ENCODE results near the gene LCE3C. TPM values are rescaled to one million over a fixed set of nuclear protein-coding genes. Genes with fewer than 3 reads are reported as not detected.

Gene LCE3C
- polyA plus RNA-seq, 2 of the 4 experiments (the other 2 are of a cell fraction): not detected

GRCh38 chr1:152646656-152647055, 46.6 kb downstream of the LCE3C start (continued):
- no peak for TF ChIP-seq ELK1 (IDR thresholded peaks at IDR 0.05; ENCODE audit: low read depth, low read length)
- no peak for TF ChIP-seq EHMT2 (IDR thresholded peaks at IDR 0.05; ENCODE audit: low read depth)

Small RNAs within 50 kb of the gene (small RNA-seq; reads per million reads assigned to genes)
- gene LCE3A (0 to 0.69 (median 0) reads per million in 6 experiments), gene LCE3B (0 reads per million in 6 experiments)

Other genes starting within 250 kb of the LCE3C start
- gene FLG2, start 240.2 kb upstream of the LCE3C start, polyA plus RNA-seq (2011; rRNA removed): not detected in 2 replicates
- not detected in 3 replicates for gene FLG2, start 240.2 kb upstream of the LCE3C start, polyA plus RNA-seq (2017; fragmentation: RNase III; extraction: RNeasy Plus Mini Kit Qiagen cat#74134 plus additional on column Dnase treatment)
- not detected in 2 replicates for gene CRNN, start 186.0 kb upstream of the LCE3C start, polyA plus RNA-seq (2011; rRNA removed)
- not detected in 3 replicates for gene CRNN, start 186.0 kb upstream of the LCE3C start, polyA plus RNA-seq (2017; fragmentation: RNase III; extraction: RNeasy Plus Mini Kit Qiagen cat#74134 plus additional on column Dnase treatment)
- gene LCE5A, start 89.4 kb upstream of the LCE3C start, polyA plus RNA-seq (2011; rRNA removed): not detected in 2 replicates
- not detected in 3 replicates for gene LCE5A, start 89.4 kb upstream of the LCE3C start, polyA plus RNA-seq (2017; fragmentation: RNase III; extraction: RNeasy Plus Mini Kit Qiagen cat#74134 plus additional on column Dnase treatment)
- gene CRCT1, start 85.8 kb upstream of the LCE3C start, polyA plus RNA-seq (2011; rRNA removed): 0.47 and 0.50 TPM in 2 replicates
- 0.14 TPM in 1 of 3 replicates, not detected in the others for gene CRCT1, start 85.8 kb upstream of the LCE3C start, polyA plus RNA-seq (2017; fragmentation: RNase III; extraction: RNeasy Plus Mini Kit Qiagen cat#74134 plus additional on column Dnase treatment)
- not detected in 2 replicates for gene LCE3E, start 33.5 kb upstream of the LCE3C start, polyA plus RNA-seq (2011; rRNA removed)
- not detected in 3 replicates for gene LCE3E, start 33.5 kb upstream of the LCE3C start, polyA plus RNA-seq (2017; fragmentation: RNase III; extraction: RNeasy Plus Mini Kit Qiagen cat#74134 plus additional on column Dnase treatment)
- 0.23 and 0.36 TPM in 2 replicates for gene LCE3D, start 19.7 kb upstream of the LCE3C start, polyA plus RNA-seq (2011; rRNA removed)
- gene LCE3D, start 19.7 kb upstream of the LCE3C start, polyA plus RNA-seq (2017; fragmentation: RNase III; extraction: RNeasy Plus Mini Kit Qiagen cat#74134 plus additional on column Dnase treatment): 0.18 to 0.39 TPM (median 0.18 TPM) in 3 replicates
- not detected in 2 replicates for gene LCE3B, start 13.6 kb downstream of the LCE3C start, polyA plus RNA-seq (2011; rRNA removed)
- not detected in 3 replicates for gene LCE3B, start 13.6 kb downstream of the LCE3C start, polyA plus RNA-seq (2017; fragmentation: RNase III; extraction: RNeasy Plus Mini Kit Qiagen cat#74134 plus additional on column Dnase treatment)
- not detected in 2 replicates for gene LCE3A, start 22.9 kb downstream of the LCE3C start, polyA plus RNA-seq (2011; rRNA removed)
- not detected in 3 replicates for gene LCE3A, start 22.9 kb downstream of the LCE3C start, polyA plus RNA-seq (2017; fragmentation: RNase III; extraction: RNeasy Plus Mini Kit Qiagen cat#74134 plus additional on column Dnase treatment)
- not detected in 2 replicates for gene LCE2D, start 63.1 kb downstream of the LCE3C start, polyA plus RNA-seq (2011; rRNA removed)
- gene LCE2D, start 63.1 kb downstream of the LCE3C start, polyA plus RNA-seq (2017; fragmentation: RNase III; extraction: RNeasy Plus Mini Kit Qiagen cat#74134 plus additional on column Dnase treatment): not detected in 3 replicates
- gene LCE2C, start 75.0 kb downstream of the LCE3C start, polyA plus RNA-seq (2011; rRNA removed): not detected in 2 replicates
- gene LCE2C, start 75.0 kb downstream of the LCE3C start, polyA plus RNA-seq (2017; fragmentation: RNase III; extraction: RNeasy Plus Mini Kit Qiagen cat#74134 plus additional on column Dnase treatment): not detected in 3 replicates
- not detected in 2 replicates for gene LCE2B, start 85.9 kb downstream of the LCE3C start, polyA plus RNA-seq (2011; rRNA removed)
- not detected in 3 replicates for gene LCE2B, start 85.9 kb downstream of the LCE3C start, polyA plus RNA-seq (2017; fragmentation: RNase III; extraction: RNeasy Plus Mini Kit Qiagen cat#74134 plus additional on column Dnase treatment)
- not detected in 2 replicates for gene LCE2A, start 98.1 kb downstream of the LCE3C start, polyA plus RNA-seq (2011; rRNA removed)
- gene LCE2A, start 98.1 kb downstream of the LCE3C start, polyA plus RNA-seq (2017; fragmentation: RNase III; extraction: RNeasy Plus Mini Kit Qiagen cat#74134 plus additional on column Dnase treatment): not detected in 3 replicates
- gene LCE4A, start 107.9 kb downstream of the LCE3C start, polyA plus RNA-seq (2011; rRNA removed): not detected in 2 replicates
- not detected in 3 replicates for gene LCE4A, start 107.9 kb downstream of the LCE3C start, polyA plus RNA-seq (2017; fragmentation: RNase III; extraction: RNeasy Plus Mini Kit Qiagen cat#74134 plus additional on column Dnase treatment)
- not detected in 2 replicates for gene KPRP, start 157.8 kb downstream of the LCE3C start, polyA plus RNA-seq (2011; rRNA removed)
- gene KPRP, start 157.8 kb downstream of the LCE3C start, polyA plus RNA-seq (2017; fragmentation: RNase III; extraction: RNeasy Plus Mini Kit Qiagen cat#74134 plus additional on column Dnase treatment): not detected in 3 replicates
- gene LCE1F, start 174.9 kb downstream of the LCE3C start, polyA plus RNA-seq (2011; rRNA removed): not detected in 2 replicates
- gene LCE1F, start 174.9 kb downstream of the LCE3C start, polyA plus RNA-seq (2017; fragmentation: RNase III; extraction: RNeasy Plus Mini Kit Qiagen cat#74134 plus additional on column Dnase treatment): not detected in 3 replicates
- gene LCE1E, start 186.0 kb downstream of the LCE3C start, polyA plus RNA-seq (2011; rRNA removed): not detected in 2 replicates
- not detected in 3 replicates for gene LCE1E, start 186.0 kb downstream of the LCE3C start, polyA plus RNA-seq (2017; fragmentation: RNase III; extraction: RNeasy Plus Mini Kit Qiagen cat#74134 plus additional on column Dnase treatment)
- gene LCE1D, start 196.5 kb downstream of the LCE3C start, polyA plus RNA-seq (2011; rRNA removed): not detected in 2 replicates
- gene LCE1D, start 196.5 kb downstream of the LCE3C start, polyA plus RNA-seq (2017; fragmentation: RNase III; extraction: RNeasy Plus Mini Kit Qiagen cat#74134 plus additional on column Dnase treatment): not detected in 3 replicates
- gene LCE1C, start 206.4 kb downstream of the LCE3C start, polyA plus RNA-seq (2011; rRNA removed): not detected in 2 replicates
- gene LCE1C, start 206.4 kb downstream of the LCE3C start, polyA plus RNA-seq (2017; fragmentation: RNase III; extraction: RNeasy Plus Mini Kit Qiagen cat#74134 plus additional on column Dnase treatment): not detected in 3 replicates
- gene LCE1B, start 211.7 kb downstream of the LCE3C start, polyA plus RNA-seq (2011; rRNA removed): not detected in 2 replicates
- not detected in 3 replicates for gene LCE1B, start 211.7 kb downstream of the LCE3C start, polyA plus RNA-seq (2017; fragmentation: RNase III; extraction: RNeasy Plus Mini Kit Qiagen cat#74134 plus additional on column Dnase treatment)
- gene LCE1A, start 227.2 kb downstream of the LCE3C start, polyA plus RNA-seq (2011; rRNA removed): not detected in 2 replicates
- gene LCE1A, start 227.2 kb downstream of the LCE3C start, polyA plus RNA-seq (2017; fragmentation: RNase III; extraction: RNeasy Plus Mini Kit Qiagen cat#74134 plus additional on column Dnase treatment): not detected in 3 replicates
- not detected in 2 replicates for gene LCE6A, start 242.6 kb downstream of the LCE3C start, polyA plus RNA-seq (2011; rRNA removed)
- gene LCE6A, start 242.6 kb downstream of the LCE3C start, polyA plus RNA-seq (2017; fragmentation: RNase III; extraction: RNeasy Plus Mini Kit Qiagen cat#74134 plus additional on column Dnase treatment): not detected in 3 replicates

Data from A549 (cell line).